ENCODE data around the gene ADD2.

ADD2 gene

GRCh38 chr2:70686577-70687460, 81.2 kb downstream of the ADD2 start (continued):
- TF ChIP-seq TSHZ2 (CRISPR knock-in tag; IDR thresholded peaks at IDR 0.05) (no peak), PPARA (CRISPR knock-in tag; IDR thresholded peaks at IDR 0.05; ENCODE audit: borderline replicate concordance) (no peak), TCF4 (CRISPR knock-in tag; IDR thresholded peaks at IDR 0.05; ENCODE audit: borderline replicate concordance) (no peak), PATZ1 (CRISPR knock-in tag; IDR thresholded peaks at IDR 0.05; ENCODE audit: borderline replicate concordance) (no peak), ISL1 (CRISPR knock-in tag; IDR thresholded peaks at IDR 0.05) (no peak), ZC3H10 (CRISPR knock-in tag; IDR thresholded peaks at IDR 0.05) (no peak), RARB (CRISPR knock-in tag; IDR thresholded peaks at IDR 0.05) (no peak), CREB5 (CRISPR knock-in tag; IDR thresholded peaks at IDR 0.05; ENCODE audit: low read depth) (no peak), TOX (CRISPR knock-in tag; IDR thresholded peaks at IDR 0.05; ENCODE audit: borderline replicate concordance) (no peak), BACH2 (CRISPR knock-in tag; IDR thresholded peaks at IDR 0.05; ENCODE audit: borderline replicate concordance) (no peak)

GRCh38 chr2:70685771-70686171, 82.2 kb downstream of the ADD2 start:
- TF ChIP-seq TOX (CRISPR knock-in tag; IDR thresholded peaks at IDR 0.05; ENCODE audit: borderline replicate concordance) (no peak), CREB5 (CRISPR knock-in tag; IDR thresholded peaks at IDR 0.05; ENCODE audit: low read depth) (no peak), ESRRG (CRISPR knock-in tag; IDR thresholded peaks at IDR 0.05) (no peak), ISL1 (CRISPR knock-in tag; IDR thresholded peaks at IDR 0.05) (no peak), PPARA (CRISPR knock-in tag; IDR thresholded peaks at IDR 0.05; ENCODE audit: borderline replicate concordance) (no peak), ZFP30 (CRISPR knock-in tag; IDR thresholded peaks at IDR 0.05) (no peak), GLIS3 (CRISPR knock-in tag; IDR thresholded peaks at IDR 0.05) (no peak), BACH2 (CRISPR knock-in tag; IDR thresholded peaks at IDR 0.05; ENCODE audit: borderline replicate concordance) (no peak), RARB (CRISPR knock-in tag; IDR thresholded peaks at IDR 0.05) (no peak), PATZ1 (CRISPR knock-in tag; IDR thresholded peaks at IDR 0.05; ENCODE audit: borderline replicate concordance) (no peak), ZNF8 (CRISPR knock-in tag; IDR thresholded peaks at IDR 0.05) (no peak)
- ATAC-seq = no peak

- ATAC-seq = no peak
- TF ChIP-seq PATZ1 (CRISPR knock-in tag; IDR thresholded peaks at IDR 0.05; ENCODE audit: borderline replicate concordance) (no peak), ESRRG (CRISPR knock-in tag; IDR thresholded peaks at IDR 0.05) (no peak), RARB (CRISPR knock-in tag; IDR thresholded peaks at IDR 0.05) (no peak), GLIS3 (CRISPR knock-in tag; IDR thresholded peaks at IDR 0.05) (no peak), ZNF70 (CRISPR knock-in tag; IDR thresholded peaks at IDR 0.05) (no peak), ZFP30 (CRISPR knock-in tag; IDR thresholded peaks at IDR 0.05) (no peak), ZNF565 (CRISPR knock-in tag; conservative IDR thresholded peaks at IDR 0.05; ENCODE audit: low read depth) (no peak), ZFP3 (CRISPR knock-in tag; IDR thresholded peaks at IDR 0.05) (no peak), ZNF8 (CRISPR knock-in tag; IDR thresholded peaks at IDR 0.05) (no peak)
These were observed 83.0 kb downstream of the ADD2 start for GRCh38 chr2:70684846-70685622.

All from SK-N-SH treated with all-trans-retinoic acid at 6 μM for 48 hours (cell line).